ENCODE data around the gene SFXN5.
A peak's percentile ranks its signal among the peaks of the same experiment; 100 is the strongest.
"Not testable (repeated sequence)": the region's sequence is repeated elsewhere in the genome, so short reads cannot be mapped to it uniquely, and the experiment has no call there.

The SFXN5 gene, protein sequence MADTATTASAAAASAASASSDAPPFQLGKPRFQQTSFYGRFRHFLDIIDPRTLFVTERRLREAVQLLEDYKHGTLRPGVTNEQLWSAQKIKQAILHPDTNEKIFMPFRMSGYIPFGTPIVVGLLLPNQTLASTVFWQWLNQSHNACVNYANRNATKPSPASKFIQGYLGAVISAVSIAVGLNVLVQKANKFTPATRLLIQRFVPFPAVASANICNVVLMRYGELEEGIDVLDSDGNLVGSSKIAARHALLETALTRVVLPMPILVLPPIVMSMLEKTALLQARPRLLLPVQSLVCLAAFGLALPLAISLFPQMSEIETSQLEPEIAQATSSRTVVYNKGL

GRCh38 chr2:73071360-73072128 lies at the start of gene SFXN5:
TSS of gene SFXN5 (minus strand) at chr2:73071712. CDS start at chr2:73071705, 7 bp downstream.
- peak; percentile 86 for DNase-seq (ENCODE audit: low read depth)

DNA sequence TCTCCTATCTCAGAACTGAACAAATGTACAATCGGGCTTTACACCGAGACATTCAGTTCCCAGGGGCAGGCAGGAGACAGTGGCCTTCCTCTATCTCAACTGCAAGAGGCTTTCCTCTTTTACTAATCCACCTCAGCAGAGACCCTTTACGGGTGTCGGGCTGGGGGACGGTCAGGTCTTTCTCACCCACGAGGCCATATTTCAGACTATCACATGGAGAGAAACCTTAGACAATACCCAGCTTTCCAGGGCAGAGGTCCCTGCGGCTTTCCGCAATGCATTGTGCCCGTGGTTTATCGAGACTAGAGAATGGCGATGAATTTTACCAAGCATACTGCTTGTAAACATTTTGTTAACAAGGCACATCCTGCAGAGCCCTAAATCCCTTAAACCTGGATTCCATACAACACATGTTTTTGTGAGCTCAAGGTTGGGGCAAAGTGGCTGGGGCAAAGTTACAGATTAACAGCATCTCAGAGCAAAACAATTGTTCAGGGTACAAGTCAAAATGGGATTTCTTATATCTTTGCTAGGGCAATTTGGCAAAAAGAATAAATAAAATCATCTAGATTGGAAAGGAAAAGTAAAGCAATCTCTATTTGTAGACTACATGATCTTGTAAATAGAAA lies 48.2 kb upstream of the SFXN5 start:
- DNase-seq (ENCODE audit: low read depth): not testable (repeated sequence)

DNA sequence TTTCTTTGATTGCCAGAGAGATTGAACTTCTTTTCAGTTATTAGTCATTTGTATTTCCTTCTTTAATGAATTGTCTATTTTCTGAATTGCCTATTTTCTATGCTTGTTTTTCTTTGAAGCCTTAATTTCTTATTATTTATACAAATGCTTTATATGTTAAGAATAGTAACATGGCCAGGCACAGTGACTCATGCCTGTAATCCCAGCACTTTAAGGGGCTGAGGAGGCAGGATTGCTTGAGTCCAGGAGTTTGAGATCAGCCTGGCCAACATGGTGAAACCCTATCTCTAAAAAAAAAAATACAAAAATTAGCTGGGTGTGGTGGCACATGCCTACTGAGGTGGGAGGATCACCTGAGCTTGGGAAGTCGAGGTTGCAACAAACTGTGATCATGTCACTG lies 45.9 kb upstream of the SFXN5 start:
- no peak for DNase-seq (ENCODE audit: low read depth)

DNA sequence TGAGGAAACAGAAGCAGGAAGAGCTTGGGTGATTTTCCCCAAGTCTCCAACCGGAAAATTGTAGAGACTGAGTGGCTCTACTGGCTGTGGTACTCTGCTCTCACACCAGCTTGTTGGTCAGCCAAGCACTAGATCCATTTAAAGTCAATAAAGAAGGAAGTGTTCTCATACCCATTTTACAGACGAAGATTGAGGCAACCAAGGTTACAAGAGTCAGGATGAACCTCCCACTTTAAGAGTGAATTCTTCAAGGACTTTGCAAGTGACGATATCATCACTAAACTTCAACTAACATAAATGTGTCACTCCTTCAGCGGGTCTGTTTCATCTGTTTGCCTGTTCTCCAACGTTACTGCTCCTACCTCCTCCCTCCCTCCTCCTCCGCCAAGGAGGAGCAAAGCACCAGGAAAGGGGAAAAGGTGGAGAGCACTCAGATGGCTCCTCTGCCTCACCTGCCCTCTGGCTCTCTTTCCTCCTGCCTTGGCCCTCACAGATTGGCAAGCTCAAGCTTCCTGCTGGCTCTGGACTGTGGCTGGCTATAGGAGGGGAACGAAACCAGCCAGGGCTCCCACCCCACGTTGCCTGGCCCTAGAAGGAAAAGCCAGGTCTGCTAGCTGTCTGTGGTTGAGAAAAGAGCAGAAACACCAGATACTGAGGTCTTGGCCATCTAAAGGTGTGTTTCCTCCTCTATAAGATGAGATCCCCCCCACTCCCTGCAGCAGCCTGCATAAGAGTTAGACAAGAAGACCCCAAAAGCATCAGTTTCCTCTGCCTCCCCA lies 44.9 kb upstream of the SFXN5 start:
- DNase-seq (ENCODE audit: low read depth): no peak

DNA sequence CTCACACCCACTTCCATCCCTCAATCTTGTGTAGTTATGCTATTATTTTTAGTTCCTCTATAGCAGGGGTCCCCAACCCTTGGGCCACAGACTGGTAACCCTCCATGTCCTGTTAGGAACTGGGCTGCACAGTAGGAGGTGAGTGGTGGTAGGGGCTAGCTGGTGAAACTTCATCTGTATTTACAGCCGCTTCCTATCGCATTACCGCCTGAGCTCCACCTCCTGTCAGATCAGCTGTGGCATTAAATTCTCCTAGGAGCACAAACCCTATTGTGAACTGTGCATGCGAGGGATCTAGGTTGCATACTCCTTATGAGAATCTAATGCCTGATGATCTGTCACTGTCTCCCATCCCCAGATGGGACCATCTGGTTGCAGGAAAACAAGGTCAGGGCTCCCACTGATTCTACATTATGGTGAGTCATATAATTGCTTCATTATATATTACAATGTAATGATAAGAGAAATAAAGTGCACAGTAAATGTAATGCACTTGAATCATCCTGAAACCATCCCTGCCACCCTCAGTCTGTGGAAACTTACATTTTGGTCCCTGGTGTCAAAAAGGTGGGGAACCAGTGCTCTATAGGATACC lies 42.9 kb upstream of the SFXN5 start:
- no peak for DNase-seq (ENCODE audit: low read depth)

DNA sequence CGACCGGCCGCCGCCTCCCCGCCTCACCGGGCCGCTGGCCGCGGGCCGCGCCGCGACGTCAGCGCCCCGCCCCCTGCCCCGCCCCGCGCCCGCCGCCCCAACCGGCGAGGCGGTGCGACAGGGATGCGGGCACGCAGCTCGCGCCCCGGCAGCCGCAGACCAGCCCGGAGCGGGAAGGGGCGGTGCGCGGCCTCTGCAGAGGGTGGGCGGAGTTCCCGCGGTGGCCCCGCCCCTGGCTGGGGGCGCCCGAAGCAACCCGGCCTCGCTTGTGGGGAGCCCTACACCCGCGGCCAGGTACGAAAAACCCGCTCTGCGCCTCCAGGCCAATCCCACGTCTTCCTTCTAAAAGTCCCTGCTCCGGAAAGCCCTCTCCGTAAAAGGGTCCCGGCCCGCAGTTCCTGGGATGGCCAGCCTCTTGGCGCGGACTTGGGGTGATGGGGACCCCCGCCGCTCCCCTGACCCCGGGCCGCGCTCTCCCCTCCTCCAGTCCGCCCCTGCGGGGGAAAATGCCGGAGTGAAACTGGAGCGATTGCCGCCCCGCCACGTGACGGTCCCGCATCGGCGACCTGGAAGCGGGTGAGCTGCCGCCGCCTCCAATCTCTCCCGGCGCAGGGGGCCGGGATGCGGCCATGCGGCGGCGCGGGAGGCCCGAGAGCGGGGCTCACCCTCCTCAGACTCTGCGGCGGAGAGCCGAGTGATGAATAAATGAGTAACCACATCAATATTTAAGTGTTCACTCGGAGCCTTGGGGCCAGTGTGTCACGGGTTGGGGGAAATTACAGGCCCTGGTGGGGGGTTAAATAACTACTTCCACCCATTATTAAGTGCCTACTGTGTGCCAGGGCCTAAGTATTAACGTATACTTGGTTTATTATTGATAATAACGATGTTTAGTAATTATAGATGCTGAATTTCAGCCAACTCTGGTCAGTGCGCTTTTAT lies 41.7 kb upstream of the SFXN5 start, which contains the start of gene RAB11FIP5:
Gene RAB11FIP5, minus strand, starts transcription at position 36 of the 942 bp plus-strand sequence. CDS start 171 bp downstream, outside the sequence.
- peak; percentile 77 for DNase-seq (ENCODE audit: low read depth)

DNA sequence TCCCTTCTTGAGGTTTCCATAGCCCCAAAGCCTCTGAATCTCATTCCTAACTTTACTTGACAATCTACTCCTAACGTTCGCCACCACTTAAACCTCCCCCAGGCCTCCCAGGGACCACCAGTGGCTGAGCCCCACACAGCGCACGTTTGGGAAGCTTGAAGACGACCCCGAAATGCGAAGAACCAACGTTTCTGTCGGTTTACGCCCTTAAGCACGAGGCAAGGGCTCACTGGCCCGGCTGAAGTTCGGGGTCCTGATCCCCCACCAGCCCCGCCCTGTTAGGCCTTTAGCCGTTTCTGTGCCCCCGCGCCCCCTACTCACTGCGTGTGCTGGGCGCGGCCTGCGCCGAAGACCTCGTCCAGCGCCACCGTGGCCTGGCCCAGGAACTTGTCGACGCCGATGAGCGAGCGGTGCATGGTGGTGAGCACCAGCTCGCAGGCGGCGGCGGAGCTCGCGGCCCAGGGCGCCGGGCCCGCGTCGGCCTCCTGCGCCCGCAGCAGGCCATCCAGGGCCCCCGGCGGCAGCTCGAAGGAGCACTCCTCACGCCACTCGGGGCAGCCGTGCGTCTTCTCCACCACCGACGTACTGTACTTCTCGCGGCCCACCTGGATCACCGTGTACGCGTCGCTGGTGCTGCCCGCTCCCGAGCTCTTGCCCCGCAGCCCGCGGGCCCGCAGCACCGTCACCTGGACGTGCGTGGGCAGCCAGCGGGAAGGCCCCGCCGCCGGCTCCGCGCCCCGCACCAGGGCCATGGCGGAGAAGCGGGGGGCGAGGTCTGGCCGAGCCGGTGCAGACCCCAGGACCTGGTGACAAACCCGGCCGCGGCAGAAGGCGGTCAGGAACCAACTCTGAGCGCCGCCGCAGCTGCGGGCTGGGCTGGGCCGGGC lies 40.8 kb upstream of the SFXN5 start:
- DNase-seq (ENCODE audit: low read depth): no peak

GRCh38 chr2:73111073-73112025 lies 39.8 kb upstream of the SFXN5 start:
- DNase-seq (ENCODE audit: low read depth): no peak

GRCh38 chr2:73110168-73111072 lies 38.9 kb upstream of the SFXN5 start:
- no peak for DNase-seq (ENCODE audit: low read depth)

DNA sequence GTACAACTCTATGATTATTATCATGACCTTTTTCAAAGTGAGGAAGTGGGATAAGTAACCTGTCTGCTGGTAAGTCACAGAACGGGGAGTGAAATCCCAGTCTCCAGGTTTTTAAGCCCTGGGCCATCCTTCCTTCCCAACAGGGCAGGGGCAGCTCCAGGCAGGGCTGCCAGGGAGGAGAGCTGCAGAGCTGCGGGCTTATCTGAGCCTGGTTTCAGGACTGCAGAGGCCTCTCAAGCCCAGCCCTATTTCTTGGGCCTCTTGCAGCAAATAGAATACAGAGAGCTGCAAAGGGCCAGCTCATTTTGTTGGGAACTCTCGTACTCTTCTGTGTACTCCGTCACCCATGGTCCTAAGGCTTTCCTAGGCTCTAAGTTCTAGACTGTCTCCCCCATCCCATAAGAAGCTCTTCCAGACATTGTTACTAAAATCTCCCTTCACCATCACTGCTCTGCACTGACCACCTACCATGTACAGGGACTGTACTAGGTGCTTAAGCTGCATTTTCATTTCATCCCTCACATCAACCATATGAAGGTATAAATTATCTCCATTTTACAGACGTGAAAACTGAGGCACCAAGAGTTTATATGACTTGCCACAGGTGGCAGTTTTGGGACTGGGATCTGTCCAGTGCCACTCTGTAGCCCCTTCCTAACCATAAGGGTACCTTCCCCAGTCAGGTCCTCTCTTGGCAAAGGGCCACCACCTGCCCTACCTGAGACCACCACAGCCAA lies 38.1 kb upstream of the SFXN5 start:
- no peak for DNase-seq (ENCODE audit: low read depth)

- no peak for DNase-seq (ENCODE audit: low read depth)
These were observed 35.9 kb upstream of the SFXN5 start for GRCh38 chr2:73107211-73107926.

GRCh38 chr2:73106791-73107190 lies 35.3 kb upstream of the SFXN5 start:
- DNase-seq (ENCODE audit: low read depth): no peak

DNA sequence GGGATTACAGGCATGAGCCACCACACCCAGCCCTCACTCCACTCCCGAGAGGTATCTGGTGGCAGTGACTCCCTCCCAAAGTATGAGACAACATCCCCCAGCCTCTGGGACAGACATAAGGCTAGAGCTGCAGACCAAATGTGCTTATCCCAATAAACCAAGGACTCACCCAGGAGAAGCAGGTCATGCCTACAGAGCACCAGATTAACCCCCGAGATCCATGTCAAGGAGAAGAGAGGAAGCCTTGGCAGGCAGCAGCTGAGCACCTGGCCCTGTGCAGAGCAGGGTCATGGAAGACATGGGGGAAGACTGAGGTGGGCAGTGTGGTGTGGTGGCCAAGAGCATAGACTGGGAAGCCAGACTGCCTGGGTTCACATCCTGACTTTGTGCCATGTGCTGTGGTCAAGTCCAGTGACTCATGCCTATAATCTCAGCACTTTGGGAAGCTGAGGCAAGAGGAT lies 34.0 kb upstream of the SFXN5 start:
- DNase-seq (ENCODE audit: low read depth): no peak

DNA sequence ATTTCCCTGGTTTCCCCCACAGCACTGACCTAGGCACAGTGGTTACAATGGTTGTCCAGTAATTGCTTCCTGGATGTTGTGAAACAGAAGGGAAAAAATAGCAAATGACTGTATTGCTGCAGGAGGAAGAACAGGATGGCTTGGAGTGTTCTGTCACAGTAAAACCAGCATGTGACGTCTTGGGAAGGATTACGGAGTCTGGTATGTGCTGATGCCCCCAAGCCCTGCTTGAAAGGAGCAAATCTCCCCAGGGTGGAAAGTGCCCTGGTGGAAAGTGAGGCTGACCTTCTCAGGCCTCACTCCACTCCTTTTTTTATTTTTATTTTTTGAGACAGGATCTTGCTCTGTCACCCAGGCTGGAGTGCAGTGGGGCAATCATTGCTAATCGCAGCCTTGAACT lies 33.4 kb upstream of the SFXN5 start:
- no peak for DNase-seq (ENCODE audit: low read depth)

DNA sequence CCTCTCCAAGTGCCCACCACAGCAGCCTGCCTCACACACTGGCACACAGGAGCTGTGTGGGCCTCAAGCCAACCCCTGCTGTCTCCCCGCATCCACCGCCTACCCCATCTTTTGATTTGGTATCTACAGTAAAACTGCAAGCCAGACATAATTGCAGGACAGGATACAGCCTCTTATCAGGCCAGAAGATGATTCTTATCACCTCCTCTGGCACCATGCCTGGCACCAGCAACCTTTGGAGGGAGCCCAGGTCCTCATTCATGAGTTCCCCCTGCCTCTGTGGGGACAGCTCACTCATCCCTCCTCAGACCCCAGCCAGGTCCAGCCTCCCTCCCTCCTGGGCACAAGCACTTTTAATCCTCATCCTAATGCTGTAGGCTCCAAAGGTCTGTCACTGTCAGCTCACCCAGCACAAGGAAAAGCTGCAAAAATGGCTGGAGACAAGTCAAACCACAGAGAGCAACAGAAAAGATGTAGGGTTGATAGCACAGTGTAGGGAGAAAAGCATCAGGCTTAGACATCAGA lies 31.6 kb upstream of the SFXN5 start:
- no peak for DNase-seq (ENCODE audit: low read depth)
